RWPE1 (cell line): ENCODE results near the gene RPLP2.

Experiments used
- CTCF ChIA-PET: fragments of 350-600 bp; sonication (Branson Sonifier 250); formaldehyde crosslinking; extraction: SDS; loops from one replicate; lab custom pipeline; 2021; lab: Yijun Ruan, JAX
- POLR2A ChIA-PET: fragments of 400-600 bp; formaldehyde crosslinking; extraction: SDS; loops from one replicate; lab custom pipeline; 2020; ENCODE audit warnings: antibody characterized with exemption; ENCODE audit not compliant: low non-redundant PET; lab: Yijun Ruan, JAX
- DNase-seq: peaks from one replicate; pipeline ENCODE4 v3.0.0; 2012; ENCODE audit warnings: low spot score
- H3K27ac ChIP-seq: fragments of 450-650 bp; 2 replicates; pipeline ENCODE4 v1.5.1; 2017
- TF ChIP-seq, protein P1 (sequence below): fragments of 450-650 bp; conservative IDR thresholded peaks from 2 replicates; pipeline ENCODE4 v1.5.1; 2017; ENCODE audit warnings: low read depth, mild to moderate bottlenecking

RPLP2 gene

DNA sequence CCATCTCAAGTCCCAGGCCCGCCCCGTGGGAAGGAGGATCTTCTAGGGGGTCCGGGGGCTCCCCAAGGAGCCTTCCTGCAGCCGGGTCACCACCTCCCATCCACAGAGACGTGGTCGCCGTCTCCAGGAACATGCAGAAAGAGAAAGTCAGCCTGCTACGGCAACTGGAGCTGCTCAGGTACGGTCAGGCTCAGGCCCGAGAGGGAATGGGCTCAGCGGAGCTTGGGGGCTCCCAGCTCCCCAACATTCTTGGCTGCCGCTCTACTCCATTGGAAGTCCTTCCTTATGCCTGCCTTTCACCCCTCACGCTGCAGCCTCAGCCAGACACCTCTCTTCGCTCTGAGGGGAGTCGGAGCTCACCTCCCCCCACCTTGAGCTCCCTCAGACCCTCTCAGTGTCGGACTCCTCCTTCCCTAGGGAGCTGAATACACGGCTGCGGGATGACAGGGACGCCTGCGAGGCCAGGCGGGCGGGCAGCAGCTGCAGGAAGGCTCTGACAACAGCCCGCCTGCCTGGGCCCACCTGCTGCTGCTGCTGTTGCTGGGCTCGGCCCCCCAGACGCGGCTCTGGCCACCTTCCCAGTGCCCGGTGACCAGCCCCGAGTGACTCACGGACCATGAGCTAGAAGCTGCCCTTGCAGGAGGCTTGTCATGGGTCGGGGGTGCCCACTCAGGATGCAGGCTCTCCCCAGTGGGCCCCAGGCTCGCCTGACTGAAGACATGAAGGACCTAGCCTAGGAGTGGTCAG, 21.5 kb downstream of the RPLP2 start:
- DNase-seq = no peak
- ChIA-PET CTCF (interaction anchor here (0.6 kb wide), 1 partner anchor 619 kb away, joined by 3 read pairs; no protein-coding TSS in a partner anchor), POLR2A (no interaction called here)
- peak overlapping the region; percentile 99 for H3K27ac ChIP-seq
- TF ChIP-seq, protein P1, sequence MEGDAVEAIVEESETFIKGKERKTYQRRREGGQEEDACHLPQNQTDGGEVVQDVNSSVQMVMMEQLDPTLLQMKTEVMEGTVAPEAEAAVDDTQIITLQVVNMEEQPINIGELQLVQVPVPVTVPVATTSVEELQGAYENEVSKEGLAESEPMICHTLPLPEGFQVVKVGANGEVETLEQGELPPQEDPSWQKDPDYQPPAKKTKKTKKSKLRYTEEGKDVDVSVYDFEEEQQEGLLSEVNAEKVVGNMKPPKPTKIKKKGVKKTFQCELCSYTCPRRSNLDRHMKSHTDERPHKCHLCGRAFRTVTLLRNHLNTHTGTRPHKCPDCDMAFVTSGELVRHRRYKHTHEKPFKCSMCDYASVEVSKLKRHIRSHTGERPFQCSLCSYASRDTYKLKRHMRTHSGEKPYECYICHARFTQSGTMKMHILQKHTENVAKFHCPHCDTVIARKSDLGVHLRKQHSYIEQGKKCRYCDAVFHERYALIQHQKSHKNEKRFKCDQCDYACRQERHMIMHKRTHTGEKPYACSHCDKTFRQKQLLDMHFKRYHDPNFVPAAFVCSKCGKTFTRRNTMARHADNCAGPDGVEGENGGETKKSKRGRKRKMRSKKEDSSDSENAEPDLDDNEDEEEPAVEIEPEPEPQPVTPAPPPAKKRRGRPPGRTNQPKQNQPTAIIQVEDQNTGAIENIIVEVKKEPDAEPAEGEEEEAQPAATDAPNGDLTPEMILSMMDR = no peak

- peak overlapping the region; percentile 99 for H3K27ac ChIP-seq
- DNase-seq = no peak
- CTCF ChIA-PET = no interaction called here
- TF ChIP-seq, protein P1 = no peak
- POLR2A ChIA-PET = interaction anchor here (1.1 kb wide), 1 partner anchor 13 kb away, joined by 4 read pairs; no protein-coding TSS in a partner anchor
Measured at GRCh38 chr11:831961-832528, 22.3 kb downstream of the RPLP2 start.

DNA sequence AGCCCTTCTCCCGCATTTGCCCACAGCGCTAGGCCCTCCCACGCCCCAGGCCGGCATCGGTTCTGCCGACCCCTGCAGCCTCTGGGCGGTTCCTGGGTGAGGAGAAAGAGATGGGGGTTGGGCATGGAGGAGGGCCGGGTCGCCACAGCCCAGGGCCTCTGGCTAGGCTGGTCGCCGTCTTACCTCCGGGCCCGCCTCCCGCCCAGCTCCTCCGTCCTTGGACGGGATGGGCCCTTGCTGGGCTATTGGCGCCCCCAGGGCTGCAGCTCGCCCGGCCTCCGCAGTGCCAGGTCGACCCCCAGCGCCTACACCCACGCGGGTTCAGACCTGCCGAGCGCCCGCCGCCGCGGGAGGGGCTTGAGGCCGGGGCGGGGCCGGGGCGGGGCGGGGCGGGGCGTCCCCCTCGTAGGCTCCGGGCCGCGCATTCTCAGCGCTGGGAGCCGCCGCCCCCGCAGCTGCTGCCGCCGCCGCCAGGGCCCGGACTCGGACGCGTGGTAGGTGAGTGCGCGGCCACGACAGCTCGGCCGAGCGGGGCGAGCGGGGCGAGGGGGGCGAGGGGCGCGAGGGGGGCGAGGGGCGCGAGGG, 22.9 kb downstream of the RPLP2 start, which contains the start of gene CD151:
Gene CD151, plus strand, starts transcription at position 424 of the 585 bp plus-strand sequence. CDS start 3,118 bp downstream, outside the sequence.
- peak within 1 kb of the TSS; percentile 99 for H3K27ac ChIP-seq
- TF ChIP-seq, protein P1 = no peak
- POLR2A ChIA-PET = interaction anchor here (1.0 to 1.1 kb wide), 2 partner anchors 11 to 13 kb away, joined by 4 to 5 read pairs; no protein-coding TSS in a partner anchor
- CTCF ChIA-PET = no interaction called here
- no peak for DNase-seq

GRCh38 chr11:833114-833791, 23.5 kb downstream of the RPLP2 start:
- ChIA-PET CTCF (no interaction called here), POLR2A (interaction anchor here (1.0 to 1.1 kb wide), 2 partner anchors 10 to 14 kb away, joined by 4 to 5 read pairs; no protein-coding TSS in a partner anchor)
- TF ChIP-seq, protein P1 = no peak
- H3K27ac ChIP-seq = peak overlapping the region; percentile 99
- DNase-seq = no peak

DNA sequence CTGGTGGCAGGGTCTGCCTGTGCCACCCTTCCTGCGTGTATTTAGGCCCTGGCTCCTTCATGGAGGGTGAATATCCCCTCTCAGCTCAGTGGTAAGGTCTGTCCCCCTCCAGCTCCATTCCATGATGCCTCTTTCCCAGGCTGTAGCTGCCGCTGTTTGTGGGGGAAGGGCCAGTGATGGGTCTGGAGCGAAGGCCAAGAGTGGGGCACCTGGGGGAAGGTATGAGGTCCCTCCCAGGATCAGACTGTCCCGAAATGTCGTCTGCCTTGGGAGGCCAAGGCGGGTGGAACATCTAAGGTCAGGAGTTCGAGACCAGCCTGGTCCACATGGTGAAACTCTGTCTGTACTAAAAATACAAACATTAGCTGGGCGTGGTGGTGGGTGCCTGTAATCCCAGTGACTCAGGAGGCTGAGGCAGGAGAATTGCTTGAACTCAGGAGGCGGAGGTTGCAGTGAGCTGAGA, 24.1 kb downstream of the RPLP2 start:
- ChIA-PET POLR2A (interaction anchor here (0.8 to 1.5 kb wide), 2 partner anchors 9 to 14 kb away, joined by 4 to 10 read pairs; partner anchors contain the start of gene TSPAN4), CTCF (interaction anchor here (0.6 kb wide), 1 partner anchor 15 kb away, joined by 3 read pairs; no protein-coding TSS in a partner anchor)
- peak overlapping the region; percentile 99 for H3K27ac ChIP-seq
- TF ChIP-seq, protein P1 = no peak
- no peak for DNase-seq
